Esophagus squamous epithelium (tissue), 5 donors: ENCODE data around the gene OSTF1. TPM values are rescaled to one million over a fixed set of nuclear protein-coding genes. Genes with fewer than 3 reads are reported as not detected.

Experiments used
- DNase-seq: peaks from one replicate; lab custom pipeline; 2025; lab: John Stamatoyannopoulos, UW
- H3K27ac ChIP-seq, 4 donors: fragments of 200-600 bp; sonication (generic); one replicate each; pipeline ENCODE4 v1.5.1; 2016 to 2019; ENCODE audit warnings: mild to moderate bottlenecking in 1 of 4
- H3K27me3 ChIP-seq, 4 donors: fragments of 200-600 bp; sonication (generic); 1 replicate in 3 of 4; 2 replicates in 1 of 4; pipeline versions ENCODE4 v1.5.1 to v1.6.0; 2017 to 2021; ENCODE audit warnings: antibody characterized with exemption in 1 of 4
- H3K36me3 ChIP-seq, 3 donors: fragments of 200-600 bp; sonication (generic); one replicate each; pipeline ENCODE4 v1.5.1; 2016 to 2019
- H3K4me1 ChIP-seq, 3 donors: fragments of 200-600 bp; sonication (generic); one replicate each; pipeline ENCODE4 v1.5.1; 2017 to 2019
- H3K4me3 ChIP-seq, 4 donors: fragments of 200-600 bp; sonication (generic); 1 replicate in 3 of 4; 2 replicates in 1 of 4; pipeline ENCODE4 v1.5.1; 2016 to 2019; ENCODE audit warnings: mild to moderate bottlenecking in 2 of 4, moderate library complexity in 1 of 4
- H3K9me3 ChIP-seq, 3 donors: fragments of 200-600 bp; sonication (generic); one replicate each; pipeline ENCODE4 v1.5.1; 2016 to 2019
- POLR2A ChIP-seq, 4 donors: fragments of 450-650 bp; IDR thresholded peaks; one replicate each; pipeline ENCODE4 v1.6.1; 2017; ENCODE audit warnings: antibody characterized with exemption in 4 of 4, mild to moderate bottlenecking in 4 of 4, moderate library complexity in 3 of 4
- WGBS, 2 donors: methylation state at CpG; one replicate each; pipeline ENCODE4 v1.1.5; 2018; 5-methylcytosine and 5-hydroxymethylcytosine counted together
- intact Hi-C: fragments of 100-400 bp; cut with DNase I; formaldehyde crosslinking; loops from one replicate; pipeline ENCODE4 v1.15.0; 2022
- total RNA-seq, 4 donors: library from RNA; depleted of rRNA; stranded (reverse); fragments of >200 nt; gene quantifications; one replicate each; pipeline ENCODE4 v1.1.0, GENCODE V29; 2016
- TF ChIP-seq, protein P1 (sequence below), 6 experiments: fragments of 450-650 bp in 4 of 6; fragments of 200-600 bp in 2 of 6; sonication (generic) in 2 of 6; IDR thresholded peaks; one replicate each; pipeline ENCODE4 v1.5.1; 2016 to 2019; ENCODE audit warnings: antibody characterized with exemption in 6 of 6, mild to moderate bottlenecking in 4 of 6, moderate library complexity in 4 of 6
- donor health status: DM: yes; HTN: yes; CAD: no.

OSTF1 gene
- total RNA-seq, 4 donors from 2014 or later, result 70.1 to 100 (median 86.0) TPM

DNA sequence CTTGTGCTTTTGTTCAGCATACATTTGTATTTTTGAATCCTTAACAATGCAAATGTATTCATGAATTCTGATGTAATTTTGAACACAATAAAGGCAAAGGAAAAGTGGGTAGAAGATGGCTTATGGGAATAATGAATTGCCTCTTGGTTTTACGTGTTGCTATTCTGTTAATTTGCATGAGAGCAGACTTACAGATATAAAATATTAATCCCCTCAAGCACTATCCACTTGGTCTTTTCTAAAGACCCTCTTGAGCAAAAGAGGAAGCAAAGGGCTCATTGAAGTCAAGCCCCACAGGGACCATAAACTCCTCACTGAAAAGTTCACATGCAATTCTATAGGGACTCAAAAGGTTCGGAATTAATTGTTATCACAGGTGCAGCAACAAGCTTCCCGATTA, 51.9 kb downstream of the OSTF1 start:
- intact Hi-C loops, result no loop called here
- TF ChIP-seq, protein P1, sequence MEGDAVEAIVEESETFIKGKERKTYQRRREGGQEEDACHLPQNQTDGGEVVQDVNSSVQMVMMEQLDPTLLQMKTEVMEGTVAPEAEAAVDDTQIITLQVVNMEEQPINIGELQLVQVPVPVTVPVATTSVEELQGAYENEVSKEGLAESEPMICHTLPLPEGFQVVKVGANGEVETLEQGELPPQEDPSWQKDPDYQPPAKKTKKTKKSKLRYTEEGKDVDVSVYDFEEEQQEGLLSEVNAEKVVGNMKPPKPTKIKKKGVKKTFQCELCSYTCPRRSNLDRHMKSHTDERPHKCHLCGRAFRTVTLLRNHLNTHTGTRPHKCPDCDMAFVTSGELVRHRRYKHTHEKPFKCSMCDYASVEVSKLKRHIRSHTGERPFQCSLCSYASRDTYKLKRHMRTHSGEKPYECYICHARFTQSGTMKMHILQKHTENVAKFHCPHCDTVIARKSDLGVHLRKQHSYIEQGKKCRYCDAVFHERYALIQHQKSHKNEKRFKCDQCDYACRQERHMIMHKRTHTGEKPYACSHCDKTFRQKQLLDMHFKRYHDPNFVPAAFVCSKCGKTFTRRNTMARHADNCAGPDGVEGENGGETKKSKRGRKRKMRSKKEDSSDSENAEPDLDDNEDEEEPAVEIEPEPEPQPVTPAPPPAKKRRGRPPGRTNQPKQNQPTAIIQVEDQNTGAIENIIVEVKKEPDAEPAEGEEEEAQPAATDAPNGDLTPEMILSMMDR (IDR thresholded peaks at IDR 0.05), result no peak
- TF ChIP-seq POLR2A (IDR thresholded peaks at IDR 0.05), result no peak
- Histone ChIP-seq H3K27ac (no peak overlapping the region), H3K9me3 (no peaks in the 10 kb centered on the region), H3K4me3 (no peak overlapping the region), H3K36me3 (peaks cover 13 to 100% (median 21%) of the 10 kb centered on the region in 3 donors), H3K4me1 (no peaks in the 10 kb centered on the region), H3K27me3 (no peaks in the 10 kb centered on the region)
- WGBS, 2 donors, result 93 to 97% methylated on average over 3 of the region's 3 CpGs
- no peak for DNase-seq

DNA sequence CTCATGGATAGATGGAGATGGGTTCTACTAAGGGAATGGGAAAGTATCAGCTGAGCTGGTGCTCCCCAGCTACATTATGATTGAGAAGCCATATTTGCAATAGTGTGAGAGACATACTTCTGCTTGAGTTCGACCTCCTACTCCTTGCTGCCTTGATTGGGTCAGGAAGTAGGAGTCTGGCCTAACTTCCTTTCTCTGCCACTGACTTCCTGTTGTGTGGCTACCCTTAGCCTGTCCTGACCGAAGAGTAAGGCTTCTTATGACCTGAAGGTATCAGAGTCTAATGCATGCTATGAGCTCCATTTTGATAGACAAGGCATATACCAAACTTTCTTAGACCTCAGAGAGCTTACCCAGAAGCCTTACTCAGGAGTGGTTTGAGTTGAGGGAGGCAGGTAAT, 53.9 kb downstream of the OSTF1 start:
- H3K4me3 ChIP-seq, result no peak overlapping the region
- intact Hi-C loops, result no loop called here
- TF ChIP-seq, protein P1 (IDR thresholded peaks at IDR 0.05), result no peak
- TF ChIP-seq POLR2A (IDR thresholded peaks at IDR 0.05), result no peak
- peaks cover 0 to under 1% (median 0%) of the 10 kb centered on the region in 3 donors for H3K4me1 ChIP-seq
- H3K9me3 ChIP-seq, result no peaks in the 10 kb centered on the region
- WGBS, 2 donors, result 62 to 63% methylated on average over 1 to 2 of the region's 2 CpGs
- H3K27ac ChIP-seq, result no peak overlapping the region
- no peaks in the 10 kb centered on the region for H3K27me3 ChIP-seq
- H3K36me3 ChIP-seq, result peaks cover 9 to 100% (median 18%) of the 10 kb centered on the region in 3 donors
- no peak for DNase-seq

- H3K4me1 ChIP-seq, result peaks cover 0 to 16% (median 7%) of the 10 kb centered on the region in 3 donors
- DNase-seq, result no peak
- H3K4me3 ChIP-seq, result no peak overlapping the region
- WGBS, 2 donors, result 84 to 86% methylated on average over 3 of the region's 3 CpGs
- intact Hi-C loops, result no loop called here
- H3K27me3 ChIP-seq, result no peaks in the 10 kb centered on the region
- peaks cover 9 to 87% (median 18%) of the 10 kb centered on the region in 3 donors for H3K36me3 ChIP-seq
- TF ChIP-seq POLR2A (IDR thresholded peaks at IDR 0.05), result no peak
- TF ChIP-seq, protein P1 (IDR thresholded peaks at IDR 0.05), result no peak
- H3K27ac ChIP-seq, result no peak overlapping the region
- H3K9me3 ChIP-seq, result no peaks in the 10 kb centered on the region
Measured at GRCh38 chr9:75146229-75146628, 57.9 kb downstream of the OSTF1 start.

DNA sequence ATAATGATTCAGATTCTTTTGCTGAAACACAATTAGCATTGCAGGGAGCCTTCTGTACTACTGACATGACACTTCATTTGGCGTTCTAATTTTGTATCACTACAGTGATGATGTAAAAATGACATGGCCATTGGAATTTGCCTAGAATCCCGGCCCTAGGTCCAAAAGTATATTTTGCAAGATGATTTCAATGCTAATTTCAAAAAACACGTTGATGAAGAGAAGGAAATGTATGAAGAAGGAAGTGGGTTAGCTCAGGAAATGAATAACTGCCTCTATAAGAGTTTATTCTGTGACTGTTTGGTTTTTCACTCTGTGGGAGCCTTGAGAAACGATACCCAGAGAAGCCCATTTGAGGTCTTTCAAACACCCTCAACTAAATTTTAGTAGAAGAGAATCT, 59.3 kb downstream of the OSTF1 start:
- intact Hi-C loops, result no loop called here
- DNase-seq, result no peak
- H3K4me1 ChIP-seq, result peaks cover 0 to 16% (median 7%) of the 10 kb centered on the region in 3 donors
- H3K27ac ChIP-seq, result no peak overlapping the region
- peaks cover 9 to 82% (median 14%) of the 10 kb centered on the region in 3 donors for H3K36me3 ChIP-seq
- TF ChIP-seq, protein P1 (IDR thresholded peaks at IDR 0.05), result no peak
- TF ChIP-seq POLR2A (IDR thresholded peaks at IDR 0.05), result no peak
- H3K4me3 ChIP-seq, result no peak overlapping the region
- no peaks in the 10 kb centered on the region for H3K27me3 ChIP-seq
- WGBS, 2 donors, result 64 to 65% methylated on average over 4 of the region's 4 CpGs
- H3K9me3 ChIP-seq, result no peaks in the 10 kb centered on the region

GRCh38 chr9:75148561-75148960, 60.2 kb downstream of the OSTF1 start:
- WGBS, 2 donors, result 59 to 71% methylated on average over 1 of the region's 1 CpG
- Histone ChIP-seq H3K36me3 (peaks cover 9 to 79% (median 11%) of the 10 kb centered on the region in 3 donors), H3K9me3 (no peaks in the 10 kb centered on the region), H3K4me3 (no peak overlapping the region), H3K27me3 (no peaks in the 10 kb centered on the region), H3K27ac (peak overlapping the region in 1 of 4 donors; percentile 22), H3K4me1 (peaks cover 0 to 16% (median 7%) of the 10 kb centered on the region in 3 donors)
- no peak for DNase-seq
- TF ChIP-seq, protein P1 (IDR thresholded peaks at IDR 0.05), result no peak
- no peak for TF ChIP-seq POLR2A (IDR thresholded peaks at IDR 0.05)
- intact Hi-C loops, result no loop called here
